Measurements from ENCODE around the gene RAB3D.

DNA sequence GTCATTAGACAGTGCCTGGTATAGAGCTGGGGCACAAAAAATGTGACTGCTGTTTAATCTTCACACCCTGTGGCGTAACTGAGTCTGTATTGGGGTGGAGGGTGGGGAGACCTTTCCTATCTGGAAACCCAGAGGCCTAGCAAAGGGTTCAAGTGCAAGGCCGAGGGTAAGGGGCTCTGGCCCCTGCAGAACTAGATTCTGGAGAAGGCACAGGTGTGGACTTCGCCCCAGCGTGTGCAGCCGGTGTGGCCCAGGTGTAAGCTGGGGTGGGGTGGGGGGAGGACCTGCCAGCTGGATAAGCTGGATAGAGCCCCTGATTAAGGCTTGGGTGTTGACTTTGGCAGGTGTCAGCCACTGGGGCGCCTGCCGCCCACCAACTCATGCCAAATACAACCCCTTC is 1.3 kb downstream of the RAB3D start:
- TF ChIP-seq, protein P1, sequence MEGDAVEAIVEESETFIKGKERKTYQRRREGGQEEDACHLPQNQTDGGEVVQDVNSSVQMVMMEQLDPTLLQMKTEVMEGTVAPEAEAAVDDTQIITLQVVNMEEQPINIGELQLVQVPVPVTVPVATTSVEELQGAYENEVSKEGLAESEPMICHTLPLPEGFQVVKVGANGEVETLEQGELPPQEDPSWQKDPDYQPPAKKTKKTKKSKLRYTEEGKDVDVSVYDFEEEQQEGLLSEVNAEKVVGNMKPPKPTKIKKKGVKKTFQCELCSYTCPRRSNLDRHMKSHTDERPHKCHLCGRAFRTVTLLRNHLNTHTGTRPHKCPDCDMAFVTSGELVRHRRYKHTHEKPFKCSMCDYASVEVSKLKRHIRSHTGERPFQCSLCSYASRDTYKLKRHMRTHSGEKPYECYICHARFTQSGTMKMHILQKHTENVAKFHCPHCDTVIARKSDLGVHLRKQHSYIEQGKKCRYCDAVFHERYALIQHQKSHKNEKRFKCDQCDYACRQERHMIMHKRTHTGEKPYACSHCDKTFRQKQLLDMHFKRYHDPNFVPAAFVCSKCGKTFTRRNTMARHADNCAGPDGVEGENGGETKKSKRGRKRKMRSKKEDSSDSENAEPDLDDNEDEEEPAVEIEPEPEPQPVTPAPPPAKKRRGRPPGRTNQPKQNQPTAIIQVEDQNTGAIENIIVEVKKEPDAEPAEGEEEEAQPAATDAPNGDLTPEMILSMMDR (conservative IDR thresholded peaks at IDR 0.05; ENCODE audit: low read depth, low read length): no peak
- TF ChIP-seq, protein P2, sequence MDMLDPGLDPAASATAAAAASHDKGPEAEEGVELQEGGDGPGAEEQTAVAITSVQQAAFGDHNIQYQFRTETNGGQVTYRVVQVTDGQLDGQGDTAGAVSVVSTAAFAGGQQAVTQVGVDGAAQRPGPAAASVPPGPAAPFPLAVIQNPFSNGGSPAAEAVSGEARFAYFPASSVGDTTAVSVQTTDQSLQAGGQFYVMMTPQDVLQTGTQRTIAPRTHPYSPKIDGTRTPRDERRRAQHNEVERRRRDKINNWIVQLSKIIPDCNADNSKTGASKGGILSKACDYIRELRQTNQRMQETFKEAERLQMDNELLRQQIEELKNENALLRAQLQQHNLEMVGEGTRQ (IDR thresholded peaks at IDR 0.05; ENCODE audit: low read depth, low read length): no peak
- TF ChIP-seq POLR2A (IDR thresholded peaks at IDR 0.05; ENCODE audit: low read depth, low read length) (no peak), MAZ (IDR thresholded peaks at IDR 0.05; ENCODE audit: borderline replicate concordance, low read depth, low read length) (no peak)
